ENCODE data around the gene IGF1R.

Gene IGF1R

DNA sequence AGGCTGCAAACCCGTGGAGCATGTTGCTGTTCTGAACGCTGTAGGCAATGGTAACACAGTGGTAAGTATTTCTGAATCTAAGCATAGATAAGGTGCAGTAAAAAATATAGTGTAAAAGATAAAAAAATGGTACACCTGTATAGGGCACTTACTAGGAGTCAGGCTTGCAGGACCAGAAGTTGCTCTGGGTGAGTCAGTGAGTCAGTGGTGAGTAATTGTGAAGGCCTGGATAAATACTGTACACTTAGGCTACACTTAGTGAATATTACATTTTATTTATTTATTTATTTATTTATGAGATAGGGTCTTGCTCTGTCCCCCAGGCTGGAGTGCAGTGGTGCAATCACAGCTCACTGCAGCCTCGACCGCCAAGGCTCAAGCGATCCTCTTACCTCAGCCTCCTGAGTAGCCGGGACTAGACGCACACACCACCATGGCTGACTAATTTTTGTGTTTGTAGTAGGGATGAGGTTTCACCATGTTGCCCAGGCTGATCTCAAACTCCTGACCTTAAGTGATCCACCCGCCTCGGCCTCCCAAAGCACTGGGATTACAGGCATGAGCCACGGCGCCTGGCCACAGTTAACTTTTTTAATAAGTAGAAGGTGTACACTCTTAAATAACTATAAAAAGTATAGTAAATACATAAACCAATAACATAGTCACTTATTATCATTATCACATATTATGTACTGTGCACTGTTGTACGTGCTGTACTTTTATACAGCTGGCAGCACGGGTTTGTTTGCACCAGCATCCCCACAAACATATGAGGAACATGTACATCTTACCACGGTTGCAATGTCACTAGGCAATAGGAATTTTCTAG, 155.1 kb downstream of the IGF1R start:
- no peak for DNase-seq

DNA sequence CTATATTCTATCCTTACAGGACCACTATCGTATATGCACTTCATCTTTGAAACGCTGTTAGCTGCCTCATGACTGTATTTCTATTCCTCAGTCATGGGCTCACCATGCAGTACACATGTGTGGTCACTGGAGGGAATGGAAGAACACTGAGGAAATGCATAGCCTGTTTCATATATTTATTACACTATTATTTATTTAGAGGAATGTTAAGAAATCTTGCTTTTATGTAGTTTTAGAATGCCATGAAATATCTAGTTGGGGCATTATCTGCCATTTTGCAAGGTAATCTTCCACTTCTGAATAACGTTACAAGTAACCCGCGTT, 155.7 kb downstream of the IGF1R start:
- no peak for DNase-seq

DNA sequence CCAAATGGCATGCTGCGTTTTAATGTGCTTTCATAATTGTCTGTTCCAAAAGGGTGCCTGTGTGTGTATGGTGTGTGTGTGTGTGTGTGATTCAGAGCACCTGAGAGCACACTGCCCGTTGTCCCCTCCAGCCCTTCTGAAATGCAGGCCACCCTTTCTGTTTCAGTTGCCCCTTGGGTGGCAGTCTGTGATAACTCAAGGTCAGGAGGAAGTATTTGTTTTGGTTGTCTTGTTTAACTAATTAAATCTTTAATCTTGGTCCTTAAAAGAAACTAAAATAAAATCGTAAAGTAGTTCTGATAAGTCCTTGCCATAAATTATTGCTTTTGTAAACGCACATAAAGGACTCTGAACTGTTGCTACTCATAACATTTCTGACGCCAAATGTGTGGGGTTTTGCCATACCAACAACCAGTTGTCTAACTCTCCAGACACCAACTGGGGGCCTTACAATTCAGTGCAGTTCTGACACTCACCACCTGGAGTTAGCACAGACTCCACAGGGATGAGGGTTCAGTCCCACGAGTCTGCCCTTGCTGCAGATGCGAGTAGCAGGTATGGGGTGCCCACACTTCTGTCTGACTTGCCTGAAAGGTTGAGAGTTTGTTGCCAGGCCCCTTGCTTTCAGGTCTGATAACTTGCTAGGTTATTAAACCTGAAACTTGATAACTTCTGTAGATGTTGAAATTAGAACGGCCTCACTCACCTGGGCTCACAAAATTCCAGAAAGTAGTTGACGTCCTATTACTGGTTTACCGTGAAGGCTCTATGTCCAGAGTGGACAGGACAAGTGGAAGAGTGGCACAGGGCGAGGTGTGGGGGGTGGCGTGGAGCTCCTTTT, 157.3 kb downstream of the IGF1R start:
- DNase-seq: no peak

DNA sequence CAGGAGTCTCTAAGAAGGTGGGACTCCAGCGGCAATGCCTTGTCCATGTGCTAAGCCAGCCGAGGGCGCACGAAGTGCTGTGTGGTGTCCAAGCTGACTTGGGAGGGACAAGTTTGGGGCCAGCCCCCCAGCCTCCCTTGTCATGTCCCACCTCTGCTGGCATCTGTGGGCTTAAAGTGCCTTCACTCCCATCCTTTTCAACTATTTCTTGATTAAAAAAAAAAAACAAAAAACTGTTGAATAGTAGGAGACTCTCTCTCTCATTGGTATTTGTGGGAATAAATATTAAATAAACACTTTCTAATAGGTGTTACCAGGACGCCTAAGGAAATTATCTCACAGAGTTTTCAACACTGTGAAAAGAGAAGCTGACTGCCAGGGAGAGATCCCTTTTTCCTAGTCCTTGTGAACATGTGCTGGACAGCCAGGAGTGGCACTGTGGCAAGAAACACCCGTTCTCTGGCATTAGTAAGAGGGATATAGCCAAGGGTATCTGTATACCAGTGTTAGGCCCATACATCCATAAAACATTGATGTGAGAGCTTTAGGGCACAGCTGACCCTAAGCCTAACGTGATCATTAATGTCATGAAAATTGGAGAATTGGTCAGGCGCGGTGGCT, 158.0 kb downstream of the IGF1R start:
- no peak for DNase-seq

DNA sequence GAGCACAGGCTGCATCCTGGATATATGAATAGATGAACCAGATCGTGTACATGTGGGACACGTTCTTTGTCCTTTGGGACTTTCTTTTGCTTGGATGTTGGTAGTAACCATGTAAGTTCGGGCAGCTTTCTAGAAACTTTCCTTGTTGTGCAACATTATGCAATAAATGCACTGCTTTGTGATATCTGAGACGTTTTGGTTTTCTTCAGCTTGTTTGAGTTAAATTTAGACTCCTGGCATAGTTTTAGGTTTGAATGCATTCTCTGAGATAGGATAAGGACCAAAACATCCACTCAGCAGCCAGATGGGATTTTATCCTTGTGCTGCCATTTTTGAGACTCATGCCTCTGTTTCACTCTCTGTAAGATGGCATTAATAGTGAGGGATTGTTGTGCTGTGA, 158.9 kb downstream of the IGF1R start:
- DNase-seq: no peak

DNA sequence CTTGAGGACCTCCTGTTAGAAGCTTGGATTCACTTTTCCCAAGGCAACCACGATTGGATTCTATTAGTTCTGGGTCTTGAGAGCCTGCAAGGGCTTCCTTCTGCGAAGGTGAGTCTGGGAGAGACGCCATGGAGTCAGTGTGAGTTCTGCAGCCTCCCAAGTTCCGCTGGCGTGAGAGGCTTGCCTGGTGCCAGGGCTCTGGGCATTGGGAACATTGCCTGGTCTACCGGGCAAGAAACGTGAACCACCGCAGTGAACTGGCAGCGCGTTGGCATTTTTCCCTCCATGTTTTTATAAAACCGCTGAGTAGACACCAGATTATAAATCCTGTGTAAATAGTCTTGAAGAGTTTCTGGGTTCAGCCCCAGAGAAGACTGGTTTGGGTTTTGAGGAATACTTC, 160.9 kb downstream of the IGF1R start:
- no peak for DNase-seq

DNA sequence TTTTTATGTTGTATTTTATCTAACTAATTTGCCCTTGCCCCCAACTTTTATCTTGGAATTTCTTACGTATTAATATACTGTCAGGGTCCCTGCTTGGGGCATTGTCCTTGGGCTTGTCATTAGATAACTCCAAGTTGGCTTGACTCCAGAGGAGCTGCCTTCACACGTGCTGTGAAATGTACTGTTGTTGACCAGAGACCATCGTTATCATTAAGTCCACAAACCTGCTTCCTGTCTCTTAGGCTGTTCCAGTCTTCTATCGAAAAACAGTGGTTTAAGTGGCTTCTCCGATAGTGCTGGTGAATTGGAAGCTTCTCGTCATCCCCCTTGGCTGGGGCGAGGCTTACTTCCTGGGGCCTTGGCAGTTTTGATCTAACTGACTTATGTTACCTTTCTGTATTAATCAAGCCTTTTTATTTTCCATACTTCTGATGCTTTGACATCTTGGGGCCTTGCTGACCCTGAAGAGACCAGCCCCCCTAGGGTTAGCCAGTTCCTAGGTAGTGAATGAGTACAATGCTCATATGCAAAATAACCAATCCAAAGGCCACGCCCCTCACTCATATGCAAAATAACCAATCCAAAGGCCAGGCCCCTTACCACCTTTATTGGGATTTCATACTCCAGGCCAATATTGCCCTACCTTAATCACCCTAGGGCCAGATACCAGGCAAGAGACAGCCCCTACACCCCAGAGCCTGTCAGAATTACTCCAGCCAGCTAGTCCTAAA, 164.5 kb downstream of the IGF1R start:
- DNase-seq: no peak

DNA sequence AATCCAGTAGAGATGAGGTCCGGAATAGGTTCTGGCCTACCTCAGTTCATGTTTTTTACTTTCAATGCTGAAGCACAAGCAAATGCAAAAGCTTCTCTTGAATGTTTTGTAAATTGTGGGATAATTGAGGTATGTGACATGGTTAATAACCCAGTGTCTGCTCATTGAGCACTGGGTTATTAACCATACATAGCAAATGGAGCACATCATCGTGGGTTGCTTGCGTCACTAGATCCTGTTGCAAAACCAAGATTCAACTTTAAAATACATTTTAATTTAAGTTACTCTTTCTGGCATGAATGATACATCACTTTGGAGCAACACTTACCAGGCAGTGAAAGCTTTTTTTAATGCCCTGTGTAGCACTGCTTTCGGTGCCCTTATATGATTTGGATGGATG, 165.6 kb downstream of the IGF1R start:
- DNase-seq: no peak

DNA sequence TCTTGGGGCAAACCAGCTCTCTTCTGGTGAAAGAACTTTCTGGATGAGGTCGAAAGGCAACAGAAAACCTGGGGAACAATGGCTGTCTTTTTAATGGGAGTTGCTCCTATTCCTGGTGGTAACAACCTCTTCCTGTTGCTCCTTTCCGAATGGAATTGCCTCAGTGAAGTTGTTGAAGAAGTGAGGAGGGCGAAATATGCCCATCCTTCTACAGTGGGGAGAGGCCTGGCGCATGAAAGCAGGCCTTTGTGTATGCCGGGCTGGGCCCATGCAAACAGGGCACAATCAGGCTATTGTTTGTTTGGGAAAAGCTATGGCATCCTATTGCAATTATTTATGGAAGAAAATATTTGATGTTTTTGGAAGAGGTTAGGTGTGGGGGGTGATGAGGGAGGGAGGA, 166.9 kb downstream of the IGF1R start:
- no peak for DNase-seq

DNA sequence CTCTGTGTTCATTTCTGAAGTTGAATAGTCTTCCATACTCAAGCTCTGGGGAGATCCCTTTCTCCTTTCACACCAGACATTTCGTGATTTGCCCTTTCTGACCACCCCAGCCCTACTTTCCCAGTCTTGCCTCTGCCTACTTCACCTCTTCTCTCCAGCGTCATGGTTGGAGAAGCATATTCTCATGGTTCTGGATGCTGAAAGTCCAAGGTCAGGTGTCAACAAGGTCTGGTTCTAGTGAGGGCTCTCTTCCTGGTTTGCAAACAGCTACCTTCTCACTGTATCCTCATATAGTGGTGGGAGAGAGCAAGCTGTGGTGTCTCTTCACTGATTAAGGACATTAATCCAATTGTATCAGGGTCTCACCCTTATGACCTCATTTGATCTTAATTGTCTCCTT, 169.4 kb downstream of the IGF1R start:
- no peak for DNase-seq

DNA sequence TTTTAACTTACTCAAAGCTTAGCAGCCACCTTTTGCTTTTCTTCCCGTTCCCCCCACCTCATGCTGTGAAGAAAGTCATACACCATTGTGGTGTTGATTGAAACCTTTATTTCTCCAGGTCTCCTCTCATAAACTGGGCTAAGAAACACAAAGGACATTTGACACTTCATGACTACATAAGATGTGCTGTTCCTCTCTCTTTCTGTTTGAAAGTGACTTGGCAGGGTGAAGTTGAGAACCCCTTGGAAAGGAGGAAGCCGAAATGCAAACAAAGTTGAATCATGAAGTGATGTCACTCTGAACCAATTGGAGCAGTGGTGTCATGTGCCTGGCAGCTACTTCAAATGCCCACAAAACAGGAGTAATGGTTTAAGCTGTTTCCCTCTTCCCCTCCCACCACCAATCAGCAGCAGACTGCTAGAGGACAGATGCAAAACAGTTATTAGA, 174.7 kb downstream of the IGF1R start:
- peak; percentile 61 for DNase-seq

DNA sequence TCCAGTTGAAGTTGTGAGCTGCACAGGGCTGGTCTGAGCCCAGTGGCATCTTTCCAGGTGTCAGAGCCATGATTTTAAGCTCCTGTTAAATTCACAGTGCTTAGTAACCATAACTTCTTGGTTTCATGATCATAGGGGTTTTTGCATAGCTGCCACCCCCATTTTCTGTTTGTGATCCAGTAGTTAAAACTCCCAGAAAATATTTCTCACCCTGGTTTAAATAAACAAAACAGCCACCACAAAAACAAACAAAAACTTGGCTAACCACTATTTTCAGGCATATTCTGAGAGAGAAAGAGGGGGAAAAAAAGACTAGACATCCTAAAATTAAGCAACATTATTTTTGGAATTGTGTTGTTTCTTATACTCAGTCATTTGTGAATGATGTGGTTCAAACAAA, 175.3 kb downstream of the IGF1R start:
- no peak for DNase-seq

DNA sequence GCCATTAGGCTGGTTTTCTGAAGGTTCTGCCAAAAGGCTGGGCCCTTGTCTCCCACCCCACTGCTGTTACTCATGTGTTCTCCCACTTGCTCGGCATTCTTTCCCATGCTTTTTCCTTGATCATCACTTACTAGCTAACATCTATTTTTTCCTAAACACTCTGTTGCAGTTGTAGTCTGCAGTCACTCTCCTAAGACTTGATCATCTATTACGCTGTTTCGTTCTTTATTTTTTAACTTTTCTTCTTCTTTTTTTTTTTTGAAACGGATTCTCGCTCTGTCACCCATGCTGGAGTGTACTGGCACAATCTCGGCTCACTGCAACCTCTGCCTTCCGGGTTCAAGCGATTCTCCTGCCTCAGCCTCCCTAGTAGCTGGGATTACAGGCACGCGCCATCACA, 176.3 kb downstream of the IGF1R start:
- no peak for DNase-seq

DNA sequence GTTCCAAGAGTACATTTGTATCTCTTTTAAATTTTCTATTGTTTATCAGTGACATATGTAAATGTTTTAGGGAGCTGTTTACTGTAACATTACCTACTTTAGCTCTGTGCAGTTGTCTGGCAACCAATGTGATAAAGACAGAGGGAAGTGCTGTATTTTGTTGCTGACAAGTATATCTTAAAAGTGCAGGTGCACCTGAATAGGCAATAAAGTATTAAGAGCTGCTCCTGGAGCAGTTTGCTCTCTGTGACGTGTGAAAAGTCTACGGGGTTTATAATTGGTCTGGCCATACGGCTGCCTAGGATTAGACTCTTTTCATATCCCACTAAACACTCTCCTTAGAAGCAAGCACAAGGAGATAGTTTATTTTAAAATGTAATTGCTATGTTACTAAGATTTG, 178.3 kb downstream of the IGF1R start:
- no peak for DNase-seq

DNA sequence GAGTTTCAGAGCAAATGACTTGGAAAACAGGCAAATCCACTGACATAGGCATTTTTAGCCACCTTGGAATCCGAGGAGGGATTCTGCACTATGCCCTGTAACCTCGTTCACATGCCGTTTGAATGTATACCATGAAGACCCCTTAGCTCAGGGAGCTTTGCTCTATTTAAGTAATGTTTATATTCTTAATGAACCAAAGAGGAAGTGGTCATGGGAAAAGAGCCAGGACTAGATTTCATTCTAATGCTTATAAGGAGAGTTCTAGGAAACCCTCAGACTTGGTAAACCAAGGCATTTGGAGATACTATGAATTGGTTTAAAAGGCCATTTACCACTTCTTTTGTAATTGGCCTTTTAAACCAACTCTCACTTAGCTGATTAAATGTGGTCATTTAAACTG, 178.9 kb downstream of the IGF1R start:
- DNase-seq: no peak

DNA sequence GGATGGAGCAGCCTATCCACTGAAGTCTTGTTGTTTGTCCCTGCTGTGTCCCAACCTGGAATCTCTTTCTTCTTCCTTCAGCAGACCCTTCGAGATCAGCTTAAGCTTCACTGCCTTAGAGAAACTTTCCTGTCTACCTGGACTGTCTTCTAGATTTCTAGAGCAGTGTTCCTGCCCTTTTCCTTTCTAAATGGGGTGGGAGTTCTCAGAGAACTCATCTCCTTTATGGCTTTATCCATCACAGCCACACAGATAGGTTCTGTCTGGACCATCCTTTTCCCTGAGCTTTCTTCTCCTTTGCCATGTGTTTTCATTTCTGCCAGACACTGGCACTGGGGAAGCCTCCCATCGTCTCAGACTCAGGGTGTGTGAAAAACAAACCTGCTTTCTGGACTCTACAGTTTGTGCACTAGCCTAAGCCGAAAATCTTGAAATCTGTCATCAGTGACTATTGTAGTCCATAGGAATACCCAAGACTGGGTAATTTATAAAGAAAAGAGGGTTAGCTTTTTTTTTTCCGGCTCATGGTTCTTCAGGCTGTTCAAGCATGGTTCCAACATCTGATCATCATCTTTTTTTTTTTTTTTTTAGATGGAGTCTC, 181.8 kb downstream of the IGF1R start:
- DNase-seq: no peak

DNA sequence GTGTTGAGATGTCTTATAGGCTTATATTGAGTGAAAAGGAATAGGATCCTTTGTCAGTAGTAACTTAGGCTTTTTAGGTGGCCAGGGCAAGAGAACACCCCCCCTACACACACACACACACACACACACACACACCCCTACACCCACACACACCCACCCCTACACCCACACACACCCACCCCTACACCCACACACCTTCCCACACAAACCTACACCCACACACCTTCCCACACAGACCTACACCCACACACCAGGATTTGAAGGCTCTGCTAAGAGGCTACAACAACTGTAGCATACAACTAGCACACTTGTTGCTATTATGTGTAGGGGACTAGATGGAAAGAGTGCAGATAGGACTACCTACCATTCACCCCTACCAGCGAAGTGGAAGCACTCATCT, 186.6 kb downstream of the IGF1R start:
- DNase-seq: no peak

DNA sequence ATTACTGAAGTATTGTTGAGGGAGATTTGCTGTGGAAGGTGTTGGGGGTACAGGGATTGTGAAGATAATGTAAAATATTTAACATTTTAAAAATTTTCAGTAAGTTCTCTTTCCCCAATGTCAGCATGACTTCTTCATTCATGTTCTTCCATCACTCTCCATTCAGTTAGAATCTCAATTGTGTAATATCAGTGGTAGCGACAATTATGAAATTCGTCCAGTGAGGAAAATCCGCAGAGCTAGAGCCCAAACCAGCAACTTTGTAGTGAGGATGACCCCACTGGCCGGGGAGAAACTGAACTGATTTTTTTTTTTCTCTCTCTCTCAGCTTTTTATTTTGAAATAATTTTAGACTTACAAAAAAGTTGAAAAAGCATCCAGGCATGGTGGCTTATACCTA, 187.5 kb downstream of the IGF1R start:
- DNase-seq: no peak

DNA sequence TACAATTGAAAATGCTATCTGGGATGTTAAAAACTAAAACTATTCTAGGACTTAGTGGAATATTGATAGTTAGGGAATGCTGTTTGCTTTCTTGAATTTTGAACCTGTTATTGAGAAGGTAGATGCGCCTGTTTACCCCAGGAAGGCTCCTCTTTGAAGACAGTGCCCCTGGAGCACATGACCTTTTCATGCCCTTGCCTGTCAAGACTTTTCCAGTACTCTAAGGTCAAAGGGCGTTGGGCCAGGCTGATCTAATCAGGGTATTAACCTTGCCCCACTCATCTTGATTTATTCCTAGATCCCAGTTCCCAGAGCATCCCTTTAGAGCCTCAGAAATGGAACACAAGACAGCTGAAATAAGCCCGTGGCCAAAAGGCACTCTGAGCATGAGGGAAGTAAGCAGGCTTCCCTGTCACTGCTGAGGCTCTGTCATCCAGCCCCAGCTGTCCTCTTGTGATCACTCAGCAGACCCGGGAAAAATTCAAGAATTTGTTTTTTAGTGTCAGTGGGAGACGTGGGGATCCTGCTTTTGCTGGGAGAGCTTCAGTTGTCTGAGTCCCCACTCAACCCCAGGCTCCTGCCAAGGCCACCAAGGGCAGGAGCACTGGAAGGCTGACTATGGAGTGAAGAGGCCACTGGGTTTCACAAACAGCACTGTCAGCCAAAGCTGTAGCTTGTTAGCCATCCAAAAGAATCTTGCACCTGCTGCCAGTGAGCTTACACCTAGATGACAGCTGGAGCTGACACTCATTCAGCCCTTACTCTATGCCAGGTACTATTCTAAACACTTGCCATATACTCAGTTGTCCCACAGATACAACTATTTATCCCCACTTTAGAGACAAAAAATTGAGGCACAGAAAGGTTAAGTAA, 190.3 kb downstream of the IGF1R start:
- no peak for DNase-seq

DNA sequence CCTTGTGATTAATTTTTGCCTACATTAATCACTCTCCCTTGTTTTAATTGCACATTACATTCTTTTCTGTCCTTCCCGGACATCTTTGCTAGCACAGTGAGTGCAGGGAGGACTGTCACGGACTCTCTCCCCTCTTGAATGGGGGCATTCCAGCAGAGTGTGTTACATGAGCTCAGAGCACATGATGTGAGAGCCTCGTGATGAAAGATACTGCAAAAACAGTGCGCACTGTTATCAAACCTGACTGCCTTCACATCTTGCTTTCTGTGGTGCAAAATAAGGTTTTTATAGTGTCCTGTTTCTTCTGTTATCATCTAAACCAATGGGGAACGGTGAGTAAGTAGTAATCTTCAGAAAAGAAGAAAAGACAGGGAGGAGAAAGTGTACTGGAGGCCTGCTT, 191.7 kb downstream of the IGF1R start:
- no peak for DNase-seq

DNA sequence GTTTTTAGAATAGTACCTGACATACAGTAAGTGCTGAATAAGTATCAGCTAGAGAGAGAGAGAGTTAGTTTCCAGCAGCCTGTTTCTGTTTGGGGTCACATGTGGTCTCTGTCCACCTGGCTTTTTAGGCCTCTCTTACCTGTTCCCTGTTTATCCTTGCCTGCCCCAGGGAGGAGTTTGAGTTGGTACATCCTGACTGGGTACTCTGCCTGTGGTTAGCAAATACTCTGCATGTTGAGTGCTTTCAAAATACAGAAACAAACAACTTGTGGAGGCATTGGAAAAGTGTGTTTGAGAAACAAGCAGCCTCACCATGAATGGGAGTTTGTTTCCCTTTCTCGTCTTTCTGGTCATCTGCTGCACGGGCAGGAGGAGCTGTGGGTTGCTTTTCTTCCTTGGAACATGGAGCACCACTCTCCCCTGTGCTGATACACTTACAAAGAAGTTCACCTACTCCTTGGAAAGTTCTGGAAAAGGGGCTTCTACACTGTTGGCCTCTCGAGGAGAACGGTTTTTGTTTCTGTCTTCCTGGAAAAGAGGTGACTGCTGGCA, 193.2 kb downstream of the IGF1R start:
- no peak for DNase-seq

Data from right hindlimb (tissue), 1 donor.